PC-3 (cell line): ENCODE data around the gene PLA2G4A. TPM values are rescaled to one million over a fixed set of nuclear protein-coding genes. Genes with fewer than 3 reads are reported as not detected.

Source experiments
- ATAC-seq: fragments of 200-7000 bp; cut with Tn5 transposase; 2 replicates; pipeline ENCODE4 v1.9.1; 2020; ENCODE audit warnings: mild to moderate bottlenecking, moderate library complexity
- BruUV-seq: library from RNA; stranded (reverse); fragments of 400-500 nt; replicated peaks from 2 replicates; lab custom pipeline; 2021; lab: Mats Ljungman, UMichigan
- CTCF ChIA-PET: fragments of 300-600 bp; sonication (Branson Sonifier 250); formaldehyde crosslinking; loops from one replicate; lab custom pipeline; 2022; ENCODE audit warnings: antibody characterized with exemption; lab: Charles Lee
- POLR2A ChIA-PET: fragments of 300-600 bp; sonication (Branson Sonifier 250); formaldehyde crosslinking; loops from one replicate; lab custom pipeline; 2022; ENCODE audit warnings: antibody characterized with exemption; ENCODE audit not compliant: unreplicated experiment; lab: Charles Lee
- DNase-seq: peaks from one replicate; pipeline ENCODE4 v3.0.0-alpha.2; 2015
- H2AFZ ChIP-seq: fragments of 300-600 bp; sonication (generic); 2 replicates; pipeline ENCODE4 v1.6.0; 2016; ENCODE audit warnings: antibody characterized with exemption, low read length
- H3F3A ChIP-seq: fragments of 300-600 bp; sonication (generic); one replicate; pipeline ENCODE4 v1.6.0; 2017; ENCODE audit warnings: antibody characterized with exemption, low read length, control low read depth, mild to moderate bottlenecking; ENCODE audit not compliant: unreplicated experiment
- H3K27ac ChIP-seq: fragments of 300-600 bp; sonication (generic); 2 replicates; pipeline ENCODE4 v1.5.1; 2016; ENCODE audit warnings: mild to moderate bottlenecking, low read length
- H3K27me3 ChIP-seq: fragments of 300-600 bp; sonication (generic); 2 replicates; pipeline ENCODE4 v1.6.1; 2016; ENCODE audit warnings: low read length, mixed read lengths
- H3K36me3 ChIP-seq: fragments of 300-600 bp; sonication (generic); 2 replicates; pipeline ENCODE4 v1.6.1; 2016; ENCODE audit warnings: low read depth, mixed run types, low read length, mixed read lengths
- H3K4me1 ChIP-seq: fragments of 300-600 bp; sonication (generic); 2 replicates; pipeline ENCODE4 v1.5.1; 2016; ENCODE audit warnings: low read length; ENCODE audit not compliant: insufficient read depth
- H3K4me2 ChIP-seq: fragments of 300-600 bp; sonication (generic); 2 replicates; pipeline ENCODE4 v1.6.0; 2016; ENCODE audit warnings: low read length
- H3K4me3 ChIP-seq: fragments of 300-600 bp; sonication (generic); 2 replicates; pipeline ENCODE4 v1.5.1; 2016; ENCODE audit warnings: mild to moderate bottlenecking, low read length, mixed read lengths
- H3K79me2 ChIP-seq: fragments of 300-600 bp; sonication (generic); 2 replicates; pipeline ENCODE4 v1.6.1; 2017; ENCODE audit warnings: low read length, mixed read lengths
- H3K9ac ChIP-seq: fragments of 300-600 bp; sonication (generic); 2 replicates; pipeline ENCODE4 v1.6.0; 2016; ENCODE audit warnings: mild to moderate bottlenecking, low read length
- H3K9me2 ChIP-seq: fragments of 300-600 bp; sonication (generic); replicated peaks from 2 replicates; pipeline ENCODE4 v1.6.1; 2016; ENCODE audit warnings: mixed run types, low read length, mixed read lengths
- H3K9me3 ChIP-seq: fragments of 300-600 bp; sonication (generic); 2 replicates; pipeline ENCODE4 v1.6.1; 2016; ENCODE audit warnings: low read length, mixed read lengths
- H4K20me1 ChIP-seq: fragments of 300-600 bp; sonication (generic); 2 replicates; pipeline ENCODE4 v1.6.1; 2016; ENCODE audit warnings: low read length, mixed read lengths
- EZH2 ChIP-seq: fragments of 300-600 bp; sonication (generic); IDR thresholded peaks from one replicate; pipeline ENCODE4 v1.6.1; 2017; ENCODE audit warnings: antibody characterized with exemption, mild to moderate bottlenecking, low read length; ENCODE audit not compliant: unreplicated experiment
- EZH2phosphoT487 ChIP-seq: fragments of 300-600 bp; sonication (generic); IDR thresholded peaks from 2 replicates; pipeline ENCODE4 v1.6.1; 2018; ENCODE audit warnings: mild to moderate bottlenecking, antibody characterized with exemption, low read length, borderline replicate concordance
- intact Hi-C: fragments of 100-400 bp; cut with micrococcal nuclease; formaldehyde crosslinking; loops from 2 replicates; pipeline ENCODE4 v1.9.0; 2023
- total RNA-seq: library from RNA; depleted of rRNA; stranded (reverse); fragments of >200 nt; gene quantifications from 2 replicates; pipeline ENCODE4 v1.2.3, GENCODE V29; 2014
- TF ChIP-seq, protein P1 (sequence below): fragments of 300-600 bp; sonication (generic); conservative IDR thresholded peaks from 2 replicates; pipeline ENCODE4 v1.5.1; 2017; ENCODE audit warnings: antibody characterized with exemption, low read depth, mild to moderate bottlenecking, low read length

The PLA2G4A gene
- total RNA-seq, 1 experiment from 2014 or later, result 2.3 TPM

DNA sequence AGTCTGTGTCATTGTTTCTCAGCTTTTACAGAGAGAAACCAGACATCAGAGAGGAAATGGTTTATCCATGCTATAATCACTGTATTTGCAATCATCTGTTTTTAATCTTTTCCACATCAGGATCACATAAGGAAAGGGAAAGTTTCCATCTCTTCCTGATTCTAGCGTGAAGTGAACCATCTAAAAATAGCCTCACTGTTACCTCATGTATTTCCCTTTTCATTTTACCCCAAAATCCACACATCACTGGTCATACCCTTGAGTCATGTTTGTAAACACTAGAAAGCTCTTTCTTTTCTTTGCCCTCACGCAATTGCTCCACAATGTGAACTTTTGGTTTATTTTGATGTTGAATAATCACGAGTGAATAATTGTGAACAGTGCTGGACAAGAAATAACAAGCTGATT lies 146.0 kb downstream of the PLA2G4A start:
- BruUV-seq, result no TSS peak
- Histone ChIP-seq H3K4me1 (peaks cover 23% of the 10 kb centered on the region), H3F3A (no peaks in the 10 kb centered on the region), H3K9ac (peak overlapping the region; percentile 87), H4K20me1 (no peaks in the 10 kb centered on the region), H3K27me3 (no peaks in the 10 kb centered on the region), H3K4me3 (peak overlapping the region; percentile 29; the same call in 1 of the 2 replicates), H3K9me3 (no peaks in the 10 kb centered on the region), H3K36me3 (no peaks in the 10 kb centered on the region), H3K27ac (peak overlapping the region; percentile 96), H3K9me2 (no peaks in the 10 kb centered on the region), H2AFZ (0 out of 2 replicates have a peak overlapping the region, but pooled peaks have one; percentile 14), H3K4me2 (peak overlapping the region; percentile 65), H3K79me2 (no peaks in the 10 kb centered on the region)
- CTCF ChIA-PET, result interaction anchor here (0.6 kb wide), 1 partner anchor 58 kb away, joined by 3 read pairs; no protein-coding TSS in a partner anchor
- TF ChIP-seq, protein P1, sequence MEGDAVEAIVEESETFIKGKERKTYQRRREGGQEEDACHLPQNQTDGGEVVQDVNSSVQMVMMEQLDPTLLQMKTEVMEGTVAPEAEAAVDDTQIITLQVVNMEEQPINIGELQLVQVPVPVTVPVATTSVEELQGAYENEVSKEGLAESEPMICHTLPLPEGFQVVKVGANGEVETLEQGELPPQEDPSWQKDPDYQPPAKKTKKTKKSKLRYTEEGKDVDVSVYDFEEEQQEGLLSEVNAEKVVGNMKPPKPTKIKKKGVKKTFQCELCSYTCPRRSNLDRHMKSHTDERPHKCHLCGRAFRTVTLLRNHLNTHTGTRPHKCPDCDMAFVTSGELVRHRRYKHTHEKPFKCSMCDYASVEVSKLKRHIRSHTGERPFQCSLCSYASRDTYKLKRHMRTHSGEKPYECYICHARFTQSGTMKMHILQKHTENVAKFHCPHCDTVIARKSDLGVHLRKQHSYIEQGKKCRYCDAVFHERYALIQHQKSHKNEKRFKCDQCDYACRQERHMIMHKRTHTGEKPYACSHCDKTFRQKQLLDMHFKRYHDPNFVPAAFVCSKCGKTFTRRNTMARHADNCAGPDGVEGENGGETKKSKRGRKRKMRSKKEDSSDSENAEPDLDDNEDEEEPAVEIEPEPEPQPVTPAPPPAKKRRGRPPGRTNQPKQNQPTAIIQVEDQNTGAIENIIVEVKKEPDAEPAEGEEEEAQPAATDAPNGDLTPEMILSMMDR, result no peak
- TF ChIP-seq EZH2, result no peak
- intact Hi-C loops, result loop anchor here (5.0 kb wide), 1 partner anchor 32 kb away; no protein-coding TSS in a partner anchor
- DNase-seq (peak; percentile 75), ATAC-seq (peak; percentile 95)
- POLR2A ChIA-PET, result no interaction called here

DNA sequence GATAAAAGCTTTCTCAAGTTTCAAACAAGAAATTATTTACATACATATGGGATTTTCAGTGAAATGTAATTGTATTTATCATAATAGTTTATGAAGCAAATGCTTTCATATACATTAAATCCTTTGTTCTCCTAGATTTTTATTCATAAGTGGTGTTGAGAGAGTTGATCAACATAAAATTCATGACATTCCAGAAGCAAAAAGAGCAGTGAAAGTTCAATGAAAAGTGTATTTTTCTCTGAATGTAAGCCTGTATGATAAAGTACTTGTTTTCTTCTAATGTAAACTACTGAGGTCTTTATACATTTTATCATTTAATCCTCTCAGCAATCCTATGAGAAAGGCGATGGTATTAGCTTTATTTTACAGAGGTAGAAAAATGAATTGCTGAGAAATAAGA lies 146.5 kb downstream of the PLA2G4A start:
- Histone ChIP-seq H2AFZ (no peak overlapping the region), H3K9me3 (no peaks in the 10 kb centered on the region), H3K79me2 (no peaks in the 10 kb centered on the region), H3K4me1 (peaks cover 23% of the 10 kb centered on the region), H3K27me3 (no peaks in the 10 kb centered on the region), H3K4me3 (peak overlapping the region; percentile 24; the same call in 1 of the 2 replicates), H3K9me2 (no peaks in the 10 kb centered on the region), H3K27ac (peak overlapping the region; percentile 96), H4K20me1 (no peaks in the 10 kb centered on the region), H3F3A (no peaks in the 10 kb centered on the region), H3K9ac (peak overlapping the region; percentile 82), H3K4me2 (peak overlapping the region; percentile 65), H3K36me3 (no peaks in the 10 kb centered on the region)
- BruUV-seq, result TSS peak; percentile 30
- ChIA-PET CTCF (interaction anchor here (0.6 kb wide), 1 partner anchor 58 kb away, joined by 3 read pairs; no protein-coding TSS in a partner anchor), POLR2A (no interaction called here)
- ATAC-seq (no peak), DNase-seq (no peak)
- intact Hi-C loops, result loop anchor here (5.0 kb wide), 1 partner anchor 33 kb away; no protein-coding TSS in a partner anchor
- no peak for TF ChIP-seq EZH2
- TF ChIP-seq EZH2phosphoT487, result no peak
- TF ChIP-seq, protein P1, result no peak

DNA sequence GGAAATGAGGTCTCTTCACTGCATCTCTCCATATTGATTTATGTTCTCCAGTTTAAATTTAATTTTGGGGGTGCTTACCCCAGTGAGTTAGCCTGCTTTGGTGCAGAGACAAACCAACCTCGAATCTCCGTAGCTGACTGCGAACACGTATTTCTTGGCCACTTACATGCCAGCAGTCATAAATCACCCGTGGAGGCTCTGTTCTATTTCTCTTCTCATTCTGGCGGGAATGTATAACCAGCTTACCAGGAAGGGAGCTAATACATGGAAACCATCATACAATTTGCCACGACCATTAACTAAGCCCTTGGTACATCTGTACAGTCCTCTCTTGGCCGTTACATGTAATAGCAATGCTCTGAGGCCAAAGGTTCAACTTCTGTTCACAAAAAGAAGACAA lies 148.0 kb downstream of the PLA2G4A start:
- Histone ChIP-seq H3K9me3 (no peaks in the 10 kb centered on the region), H3F3A (no peaks in the 10 kb centered on the region), H3K4me3 (no peak overlapping the region), H3K4me2 (no peak overlapping the region), H3K27ac (no peak overlapping the region), H4K20me1 (no peaks in the 10 kb centered on the region), H3K4me1 (peaks cover 23% of the 10 kb centered on the region), H3K36me3 (no peaks in the 10 kb centered on the region), H3K9ac (no peak overlapping the region), H3K79me2 (no peaks in the 10 kb centered on the region), H3K9me2 (no peaks in the 10 kb centered on the region), H3K27me3 (no peaks in the 10 kb centered on the region), H2AFZ (no peak overlapping the region)
- no TSS peak for BruUV-seq
- ChIA-PET CTCF (no interaction called here), POLR2A (no interaction called here)
- TF ChIP-seq, protein P1, result no peak
- no peak for TF ChIP-seq EZH2phosphoT487
- TF ChIP-seq EZH2, result no peak
- intact Hi-C loops, result loop anchor here (5.0 kb wide), 1 partner anchor 34 kb away; no protein-coding TSS in a partner anchor
- no peak for DNase-seq
- no peak for ATAC-seq
